GM12878 (cell line): Measurements from ENCODE around the gene ITPRIP. TPM values are rescaled to one million over a fixed set of nuclear protein-coding genes. Genes with fewer than 3 reads are reported as not detected.

Experiments used
- ATAC-seq: fragments of 200-7000 bp; cut with Tn5 transposase; 3 replicates; pipeline ENCODE4 v1.9.1; 2020; ENCODE audit warnings: mild to moderate bottlenecking, moderate library complexity
- BruUV-seq: library from RNA; stranded (reverse); fragments of 400-500 nt; replicated peaks from 2 replicates; lab custom pipeline; 2021; lab: Mats Ljungman, UMichigan
- CTCF ChIA-PET: fragments of 300-600 bp; sonication (Branson Sonifier 250); formaldehyde crosslinking; extraction: SDS; loops from one replicate; lab custom pipeline; 2021; ENCODE audit warnings: inconsistent platforms; lab: Yijun Ruan, JAX
- POLR2A ChIA-PET: fragments of 350-600 bp; formaldehyde crosslinking; extraction: SDS; loops from one replicate; lab custom pipeline; 2021; ENCODE audit warnings: inconsistent platforms; lab: Charles Lee
- RAD21 ChIA-PET: fragments of 300-600 bp; sonication (Branson Sonifier 250); formaldehyde crosslinking; loops from one replicate; lab custom pipeline; 2023; ENCODE audit warnings: antibody characterized with exemption; ENCODE audit not compliant: unreplicated experiment; lab: Charles Lee
- SMC1A ChIA-PET: fragments of 300-600 bp; sonication (Branson Sonifier 250); formaldehyde crosslinking; loops from one replicate; lab custom pipeline; 2023; ENCODE audit not compliant: unreplicated experiment, uncharacterized antibody; lab: Charles Lee
- DNase-seq: peaks from one replicate; pipeline ENCODE4 v3.0.0-alpha.2; 2011; ENCODE audit warnings: low read depth, low spot score
- FAIRE-seq: peaks from 3 replicates; lab custom pipeline; 2011; peaks lifted over from hg19 to GRCh38; lab: Jason Lieb, UNC
- H2AFZ ChIP-seq: 2 replicates; pipeline ENCODE4 v1.6.0; 2011; ENCODE audit warnings: low read depth, low read length, control low read depth; ENCODE audit not compliant: control insufficient read depth
- H3K27ac ChIP-seq: 2 replicates; pipeline ENCODE4 v1.5.1; 2011; ENCODE audit warnings: control low read depth; ENCODE audit not compliant: control insufficient read depth, insufficient read depth
- H3K27me3 ChIP-seq, 2 experiments: replicated peaks in 1 of 2; 2 replicates each; pipeline versions ENCODE4 v1.6.0 to v1.6.1; 2011; ENCODE audit warnings: low read length in 1 of 2; ENCODE audit not compliant: control insufficient read depth in 2 of 2, insufficient read depth in 2 of 2
- H3K36me3 ChIP-seq, 2 experiments: 2 replicates each; pipeline ENCODE4 v1.5.1; 2011; ENCODE audit warnings: low read length in 1 of 2; ENCODE audit not compliant: control insufficient read depth in 2 of 2, insufficient read depth in 2 of 2
- H3K4me1 ChIP-seq: 2 replicates; pipeline ENCODE4 v1.6.1; 2011; ENCODE audit warnings: mild to moderate bottlenecking, low read length, moderate library complexity, mixed read lengths; ENCODE audit not compliant: control insufficient read depth, insufficient read depth
- H3K4me2 ChIP-seq: 2 replicates; pipeline ENCODE4 v1.6.0; 2011; ENCODE audit warnings: control low read depth; ENCODE audit not compliant: control insufficient read depth, insufficient read depth
- H3K4me3 ChIP-seq: fragments of 200-600 bp; sonication (generic); 2 replicates; pipeline ENCODE4 v1.5.1; 2016
- H3K79me2 ChIP-seq: 2 replicates; pipeline ENCODE4 v1.6.0; 2011; ENCODE audit warnings: low read length; ENCODE audit not compliant: control insufficient read depth, insufficient read depth
- H3K9ac ChIP-seq: 2 replicates; pipeline ENCODE4 v1.8.0; 2011; ENCODE audit warnings: low read length, control low read depth, mixed read lengths; ENCODE audit not compliant: control insufficient read depth, insufficient read depth
- H3K9me3 ChIP-seq: replicated peaks from 3 replicates; pipeline ENCODE4 v1.5.1; 2011; ENCODE audit warnings: mild to moderate bottlenecking, low read length; ENCODE audit not compliant: control insufficient read depth, insufficient read depth
- H4K20me1 ChIP-seq: 2 replicates; pipeline ENCODE4 v1.6.0; 2011; ENCODE audit not compliant: control insufficient read depth, insufficient read depth
- CBFB ChIP-seq: IDR thresholded peaks from 2 replicates; pipeline ENCODE4 v1.6.1; 2016; ENCODE audit warnings: antibody characterized with exemption, low read depth
- EED ChIP-seq: sonication (generic); IDR thresholded peaks from 2 replicates; pipeline ENCODE4 v1.6.1; 2016; ENCODE audit warnings: antibody characterized with exemption, low read depth
- POU2F2 ChIP-seq: IDR thresholded peaks from 3 replicates; pipeline ENCODE4 v1.6.1; 2011; ENCODE audit warnings: low read depth, mild to moderate bottlenecking, low read length, borderline replicate concordance
- RBBP5 ChIP-seq: fragments of 200-600 bp; sonication (generic); conservative IDR thresholded peaks from 2 replicates; pipeline ENCODE4 v1.6.1; 2016
- SIN3A ChIP-seq: IDR thresholded peaks from 2 replicates; pipeline ENCODE4 v1.6.1; 2012; ENCODE audit warnings: low read depth, low read length, improper control_type of control experiment
- STAT1 ChIP-seq: fragments of 450-650 bp; conservative IDR thresholded peaks from 2 replicates; pipeline ENCODE4 v1.6.1; 2014; ENCODE audit warnings: antibody characterized with exemption, mild to moderate bottlenecking
- TBL1XR1 ChIP-seq: IDR thresholded peaks from 2 replicates; pipeline ENCODE4 v1.6.1; 2012; ENCODE audit warnings: low read depth, low read length, improper control_type of control experiment
- TCF12 ChIP-seq: IDR thresholded peaks from 2 replicates; pipeline ENCODE4 v1.6.1; 2011; ENCODE audit warnings: low read depth, mild to moderate bottlenecking, low read length
- TCF3 ChIP-seq: IDR thresholded peaks from 2 replicates; pipeline ENCODE4 v1.6.1; 2012; ENCODE audit warnings: low read depth, mild to moderate bottlenecking, low read length, borderline replicate concordance; ENCODE audit not compliant: insufficient read depth
- ZNF274 ChIP-seq: IDR thresholded peaks from one replicate; pipeline ENCODE4 v1.8.0; 2011; ENCODE audit not compliant: insufficient read length, insufficient read depth
- WGBS: methylation state at CpG from one replicate; pipeline ENCODE4 v1.1.6; 2016; ENCODE audit warnings: low lambda C conversion rate; ENCODE audit not compliant: insufficient replicate concordance, insufficient coverage; ENCODE audit errors: missing lambda C conversion rate; 5-methylcytosine and 5-hydroxymethylcytosine counted together
- in situ Hi-C: fragments of 300-500 bp; cut with MboI; formaldehyde crosslinking; loops from 9 replicates; pipeline ENCODE4 v1.14.3; 2018; ENCODE audit warnings: mixed read lengths
- intact Hi-C: fragments of 100-400 bp; cut with micrococcal nuclease; formaldehyde crosslinking; loops from one replicate; pipeline ENCODE4 v1.14.2; 2022; ENCODE audit not compliant: unreplicated experiment
- polyA plus RNA-seq, 11 experiments: library from polyadenylated mRNA; depleted of rRNA in 4 of 11; unstranded in 6 of 11; stranded (reverse) in 5 of 11; fragments of >200 nt; fragmentation: Nextera tagmentation in 4 of 11; fragmentation: Illumina TruSeq in 1 of 11; extraction: Ambion mirVana in 4 of 11; extraction: Trizol in 1 of 11; gene quantifications; 1 replicate in 1 of 11; 2 replicates in 10 of 11; pipeline versions ENCODE4 v1.2.1 to v1.2.3, GENCODE V29; 2011 to 2016; ENCODE audit warnings: inconsistent platforms in 2 of 11, missing spikeins in 2 of 11, low read depth in 1 of 11
- total RNA-seq, 4 experiments: library from RNA; depleted of rRNA in 3 of 4; stranded (reverse); fragments of >200 nt in 3 of 4; fragmentation: Illumina TruSeq in 1 of 4; extraction: Trizol in 1 of 4; gene quantifications; 2 replicates each; pipeline versions ENCODE4 v1.2.1 to v1.2.3, GENCODE V29; 2013 to 2021
- TF ChIP-seq, protein P1 (sequence below): fragments of 450-650 bp; formaldehyde crosslinking; IDR thresholded peaks from 2 replicates; pipeline ENCODE4 v1.4.0; 2020; ENCODE audit warnings: mild to moderate bottlenecking, moderate library complexity
- TF ChIP-seq, protein P2 (sequence below): IDR thresholded peaks from 2 replicates; pipeline ENCODE4 v1.6.1; 2012; ENCODE audit warnings: low read length, inconsistent platforms
- TF ChIP-seq, protein P3 (sequence below): fragments of 450-650 bp; formaldehyde crosslinking; IDR thresholded peaks from 2 replicates; pipeline ENCODE4 v1.4.0; 2022; ENCODE audit warnings: mild to moderate bottlenecking, moderate library complexity
- TF ChIP-seq, protein P4 (sequence below): fragments of 450-650 bp; IDR thresholded peaks from 2 replicates; pipeline ENCODE4 v1.6.1; 2016; ENCODE audit warnings: mild to moderate bottlenecking

ITPRIP gene
- total and polyA plus RNA-seq, 10 of the 15 experiments (the other 5 are each of a cell fraction or from before 2014, with no cell fraction given): 0.82 to 10.4 (median 5.9) TPM

DNA sequence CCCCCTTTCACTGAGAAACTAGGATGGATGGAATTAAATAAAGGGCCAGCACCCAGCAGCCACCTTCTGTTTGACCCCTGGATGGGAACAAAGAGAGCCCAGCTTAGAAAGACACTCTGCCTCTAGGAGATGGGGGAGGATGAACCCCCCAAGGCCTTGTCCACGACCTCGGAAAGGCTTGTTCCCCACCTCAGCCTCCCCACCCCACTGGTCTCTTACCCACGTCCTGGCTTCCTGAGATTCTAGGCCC is 9.7 kb downstream of the ITPRIP start:
- ChIA-PET RAD21 (interaction anchor here (1.2 to 2.0 kb wide), 2 partner anchors 13 to 23 kb away, joined by 4 to 12 read pairs; no protein-coding TSS in a partner anchor), SMC1A (interaction anchor here (1.4 to 1.6 kb wide), 2 partner anchors 20 to 36 kb away, joined by 3 to 5 read pairs; no protein-coding TSS in a partner anchor), CTCF (interaction anchor here (0.6 to 4.2 kb wide), 5 partner anchors 21 to 54 kb away, joined by 3 to 30 read pairs (median 9); no protein-coding TSS in a partner anchor), POLR2A (interaction anchor here (1.7 kb wide), 1 partner anchor 9 kb away, joined by 6 read pairs; the partner anchor contains the start of gene ITPRIP)
- peak overlapping the region; percentile 59 for H3K9ac ChIP-seq
- in situ Hi-C loops (no loop called here), intact Hi-C loops (no loop called here)
- peak overlapping the region; percentile 88 for H3K4me2 ChIP-seq
- no peak for DNase-seq
- no TSS peak for BruUV-seq
- WGBS: 63% methylated on average over 3 of the region's 3 CpGs
- TF ChIP-seq, protein P1, sequence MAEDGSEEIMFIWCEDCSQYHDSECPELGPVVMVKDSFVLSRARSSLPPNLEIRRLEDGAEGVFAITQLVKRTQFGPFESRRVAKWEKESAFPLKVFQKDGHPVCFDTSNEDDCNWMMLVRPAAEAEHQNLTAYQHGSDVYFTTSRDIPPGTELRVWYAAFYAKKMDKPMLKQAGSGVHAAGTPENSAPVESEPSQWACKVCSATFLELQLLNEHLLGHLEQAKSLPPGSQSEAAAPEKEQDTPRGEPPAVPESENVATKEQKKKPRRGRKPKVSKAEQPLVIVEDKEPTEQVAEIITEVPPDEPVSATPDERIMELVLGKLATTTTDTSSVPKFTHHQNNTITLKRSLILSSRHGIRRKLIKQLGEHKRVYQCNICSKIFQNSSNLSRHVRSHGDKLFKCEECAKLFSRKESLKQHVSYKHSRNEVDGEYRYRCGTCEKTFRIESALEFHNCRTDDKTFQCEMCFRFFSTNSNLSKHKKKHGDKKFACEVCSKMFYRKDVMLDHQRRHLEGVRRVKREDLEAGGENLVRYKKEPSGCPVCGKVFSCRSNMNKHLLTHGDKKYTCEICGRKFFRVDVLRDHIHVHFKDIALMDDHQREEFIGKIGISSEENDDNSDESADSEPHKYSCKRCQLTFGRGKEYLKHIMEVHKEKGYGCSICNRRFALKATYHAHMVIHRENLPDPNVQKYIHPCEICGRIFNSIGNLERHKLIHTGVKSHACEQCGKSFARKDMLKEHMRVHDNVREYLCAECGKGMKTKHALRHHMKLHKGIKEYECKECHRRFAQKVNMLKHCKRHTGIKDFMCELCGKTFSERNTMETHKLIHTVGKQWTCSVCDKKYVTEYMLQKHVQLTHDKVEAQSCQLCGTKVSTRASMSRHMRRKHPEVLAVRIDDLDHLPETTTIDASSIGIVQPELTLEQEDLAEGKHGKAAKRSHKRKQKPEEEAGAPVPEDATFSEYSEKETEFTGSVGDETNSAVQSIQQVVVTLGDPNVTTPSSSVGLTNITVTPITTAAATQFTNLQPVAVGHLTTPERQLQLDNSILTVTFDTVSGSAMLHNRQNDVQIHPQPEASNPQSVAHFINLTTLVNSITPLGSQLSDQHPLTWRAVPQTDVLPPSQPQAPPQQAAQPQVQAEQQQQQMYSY: no peak
- TF ChIP-seq SIN3A (no peak), CBFB (no peak), TCF3 (no peak), EED (no peak), POU2F2 (no peak), TCF12 (no peak), TBL1XR1 (no peak), STAT1 (no peak), ZNF274 (no peak), RBBP5 (no peak)
- TF ChIP-seq, protein P2, sequence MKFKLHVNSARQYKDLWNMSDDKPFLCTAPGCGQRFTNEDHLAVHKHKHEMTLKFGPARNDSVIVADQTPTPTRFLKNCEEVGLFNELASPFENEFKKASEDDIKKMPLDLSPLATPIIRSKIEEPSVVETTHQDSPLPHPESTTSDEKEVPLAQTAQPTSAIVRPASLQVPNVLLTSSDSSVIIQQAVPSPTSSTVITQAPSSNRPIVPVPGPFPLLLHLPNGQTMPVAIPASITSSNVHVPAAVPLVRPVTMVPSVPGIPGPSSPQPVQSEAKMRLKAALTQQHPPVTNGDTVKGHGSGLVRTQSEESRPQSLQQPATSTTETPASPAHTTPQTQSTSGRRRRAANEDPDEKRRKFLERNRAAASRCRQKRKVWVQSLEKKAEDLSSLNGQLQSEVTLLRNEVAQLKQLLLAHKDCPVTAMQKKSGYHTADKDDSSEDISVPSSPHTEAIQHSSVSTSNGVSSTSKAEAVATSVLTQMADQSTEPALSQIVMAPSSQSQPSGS: no peak
- TF ChIP-seq, protein P3, sequence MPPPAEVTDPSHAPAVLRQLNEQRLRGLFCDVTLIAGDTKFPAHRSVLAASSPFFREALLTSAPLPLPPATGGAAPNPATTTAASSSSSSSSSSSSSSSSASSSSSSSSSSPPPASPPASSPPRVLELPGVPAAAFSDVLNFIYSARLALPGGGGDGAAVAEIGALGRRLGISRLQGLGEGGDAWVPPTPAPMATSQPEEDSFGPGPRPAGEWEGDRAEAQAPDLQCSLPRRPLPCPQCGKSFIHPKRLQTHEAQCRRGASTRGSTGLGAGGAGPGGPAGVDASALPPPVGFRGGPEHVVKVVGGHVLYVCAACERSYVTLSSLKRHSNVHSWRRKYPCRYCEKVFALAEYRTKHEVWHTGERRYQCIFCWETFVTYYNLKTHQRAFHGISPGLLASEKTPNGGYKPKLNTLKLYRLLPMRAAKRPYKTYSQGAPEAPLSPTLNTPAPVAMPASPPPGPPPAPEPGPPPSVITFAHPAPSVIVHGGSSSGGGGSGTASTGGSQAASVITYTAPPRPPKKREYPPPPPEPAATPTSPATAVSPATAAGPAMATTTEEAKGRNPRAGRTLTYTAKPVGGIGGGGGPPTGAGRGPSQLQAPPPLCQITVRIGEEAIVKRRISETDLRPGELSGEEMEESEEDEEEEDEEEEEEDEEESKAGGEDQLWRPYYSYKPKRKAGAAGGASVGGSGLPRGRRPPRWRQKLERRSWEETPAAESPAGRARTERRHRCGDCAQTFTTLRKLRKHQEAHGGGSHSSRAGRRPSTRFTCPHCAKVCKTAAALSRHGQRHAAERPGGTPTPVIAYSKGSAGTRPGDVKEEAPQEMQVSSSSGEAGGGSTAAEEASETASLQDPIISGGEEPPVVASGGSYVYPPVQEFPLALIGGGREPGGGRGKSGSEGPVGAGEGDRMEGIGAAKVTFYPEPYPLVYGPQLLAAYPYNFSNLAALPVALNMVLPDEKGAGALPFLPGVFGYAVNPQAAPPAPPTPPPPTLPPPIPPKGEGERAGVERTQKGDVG (CRISPR knock-in tag): no peak
- TF ChIP-seq, protein P4, sequence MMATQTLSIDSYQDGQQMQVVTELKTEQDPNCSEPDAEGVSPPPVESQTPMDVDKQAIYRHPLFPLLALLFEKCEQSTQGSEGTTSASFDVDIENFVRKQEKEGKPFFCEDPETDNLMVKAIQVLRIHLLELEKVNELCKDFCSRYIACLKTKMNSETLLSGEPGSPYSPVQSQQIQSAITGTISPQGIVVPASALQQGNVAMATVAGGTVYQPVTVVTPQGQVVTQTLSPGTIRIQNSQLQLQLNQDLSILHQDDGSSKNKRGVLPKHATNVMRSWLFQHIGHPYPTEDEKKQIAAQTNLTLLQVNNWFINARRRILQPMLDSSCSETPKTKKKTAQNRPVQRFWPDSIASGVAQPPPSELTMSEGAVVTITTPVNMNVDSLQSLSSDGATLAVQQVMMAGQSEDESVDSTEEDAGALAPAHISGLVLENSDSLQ: no peak
- ATAC-seq: no peak
- H2AFZ ChIP-seq: no peak overlapping the region; the same call in 1 of the 2 replicates
- H4K20me1 ChIP-seq: peaks cover 20% of the 10 kb centered on the region; the same call in 1 of the 2 replicates
- H3K79me2 ChIP-seq: peaks cover 52% of the 10 kb centered on the region
- peak overlapping the region; percentile 59 for H3K4me3 ChIP-seq
- FAIRE-seq: no peak
- peaks cover 26% of the 10 kb centered on the region for H3K4me1 ChIP-seq
- no peaks in the 10 kb centered on the region for H3K27me3 ChIP-seq
- 0 out of 2 replicates have a peak overlapping the region, but pooled peaks have one; percentile 2 for H3K27ac ChIP-seq
- peaks cover 0 to 7% of the 10 kb centered on the region in 2 experiments; a peak in 2 of 4 replicates for H3K36me3 ChIP-seq
- no peaks in the 10 kb centered on the region for H3K9me3 ChIP-seq
